DMS 273 treated with DMSO at 0.1 percent for 48 hours (cell line): ENCODE results near the gene BICDL2.
A peak's percentile ranks its signal among the peaks of the same experiment; 100 is the strongest.
"Not testable (repeated sequence)": the region's sequence is repeated elsewhere in the genome, so short reads cannot be mapped to it uniquely, and the experiment has no call there.

Source experiments
- DNase-seq: peaks from one replicate; lab custom pipeline; 2025; lab: John Stamatoyannopoulos, UW

Gene BICDL2

DNA sequence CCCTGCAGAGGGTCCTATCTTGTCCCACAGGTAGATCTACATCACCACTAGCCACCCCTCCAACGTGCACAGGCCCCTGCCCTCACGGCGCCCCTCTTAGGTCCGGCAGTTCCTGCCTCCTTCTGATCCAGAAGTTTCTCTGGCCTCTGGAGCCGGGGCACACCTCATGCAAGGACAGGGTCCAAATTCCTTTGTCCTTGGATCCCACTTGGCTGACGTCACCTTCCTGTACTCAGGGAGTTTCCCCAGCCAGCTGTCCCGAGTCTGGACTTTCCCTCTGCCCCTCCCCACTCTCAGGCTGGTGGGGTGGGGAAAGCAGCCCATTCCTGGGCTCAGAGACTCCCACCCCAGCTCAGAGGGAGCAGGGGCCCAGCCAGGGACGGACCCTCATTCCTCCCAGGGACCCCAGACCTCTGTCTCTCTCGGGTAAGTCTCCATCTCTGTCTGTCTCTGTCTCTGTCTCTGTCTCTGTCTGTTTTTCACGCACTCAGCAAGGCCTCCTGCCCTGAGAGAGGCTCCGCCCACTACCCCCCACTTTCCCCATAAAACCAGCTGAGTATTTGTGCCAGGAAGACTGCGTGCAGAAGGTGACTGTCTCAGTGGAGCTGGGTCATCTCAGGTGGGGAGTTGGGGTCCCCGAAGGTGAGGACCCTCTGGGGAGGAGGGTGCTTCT lies 28.5 kb upstream of the BICDL2 start, which contains the start of gene IL32:
Gene IL32 (plus strand): TSS at position 572 of the 673 bp plus-strand sequence. CDS start 172 bp downstream, outside the sequence.
- DNase-seq, result no peak

GRCh38 chr16:3063625-3064386 lies 27.1 kb upstream of the BICDL2 start:
- DNase-seq, result no peak

DNA sequence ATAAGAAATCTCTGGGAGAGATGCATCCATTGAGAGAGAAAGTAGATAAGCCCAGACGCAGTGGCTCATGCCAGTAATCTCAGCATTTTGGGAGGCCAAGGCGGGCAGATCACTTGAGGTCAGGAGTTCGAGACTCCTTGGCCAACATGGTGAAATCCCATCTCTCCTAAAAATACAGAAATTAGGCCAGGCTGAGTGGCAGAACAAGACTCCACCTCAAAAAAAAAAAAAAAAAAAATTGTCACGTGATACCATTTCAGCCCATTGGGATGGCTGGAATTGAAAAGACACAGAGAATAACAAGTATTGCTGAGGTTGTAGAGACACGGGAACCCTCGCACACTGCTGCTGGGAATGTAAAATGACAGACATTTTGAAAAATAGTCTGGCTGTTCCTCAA lies 25.8 kb upstream of the BICDL2 start:
- DNase-seq, result no peak

GRCh38 chr16:3060339-3061127 lies 23.8 kb upstream of the BICDL2 start:
- no peak for DNase-seq

DNA sequence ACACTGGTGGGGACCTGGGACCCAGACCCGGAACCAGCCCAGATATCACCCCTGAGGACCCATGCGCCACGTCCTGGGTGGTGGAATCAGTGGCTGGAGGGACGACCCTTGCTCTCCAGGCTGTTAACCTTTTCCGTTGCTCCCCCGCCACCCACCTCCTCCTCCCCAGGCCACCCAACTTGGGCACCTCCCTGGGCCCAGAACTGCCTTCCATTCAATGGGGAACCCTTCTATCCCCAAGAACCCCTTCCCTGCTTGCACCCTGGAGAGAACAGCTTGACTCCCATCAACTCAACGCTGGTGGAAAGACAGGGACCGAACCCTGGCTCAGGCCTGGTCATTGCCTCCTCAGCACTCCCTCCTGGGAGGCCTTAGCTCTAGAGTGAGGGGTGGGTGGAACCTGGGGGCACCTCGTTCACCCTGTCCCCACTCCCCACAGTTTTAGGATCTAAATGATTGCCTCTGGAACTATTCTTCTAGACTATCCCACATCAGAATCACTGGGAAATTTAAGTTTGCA lies 23.0 kb upstream of the BICDL2 start:
- no peak for DNase-seq

- DNase-seq, result peak; percentile 36
These were observed 22.4 kb upstream of the BICDL2 start for GRCh38 chr16:3059041-3059722.

DNA sequence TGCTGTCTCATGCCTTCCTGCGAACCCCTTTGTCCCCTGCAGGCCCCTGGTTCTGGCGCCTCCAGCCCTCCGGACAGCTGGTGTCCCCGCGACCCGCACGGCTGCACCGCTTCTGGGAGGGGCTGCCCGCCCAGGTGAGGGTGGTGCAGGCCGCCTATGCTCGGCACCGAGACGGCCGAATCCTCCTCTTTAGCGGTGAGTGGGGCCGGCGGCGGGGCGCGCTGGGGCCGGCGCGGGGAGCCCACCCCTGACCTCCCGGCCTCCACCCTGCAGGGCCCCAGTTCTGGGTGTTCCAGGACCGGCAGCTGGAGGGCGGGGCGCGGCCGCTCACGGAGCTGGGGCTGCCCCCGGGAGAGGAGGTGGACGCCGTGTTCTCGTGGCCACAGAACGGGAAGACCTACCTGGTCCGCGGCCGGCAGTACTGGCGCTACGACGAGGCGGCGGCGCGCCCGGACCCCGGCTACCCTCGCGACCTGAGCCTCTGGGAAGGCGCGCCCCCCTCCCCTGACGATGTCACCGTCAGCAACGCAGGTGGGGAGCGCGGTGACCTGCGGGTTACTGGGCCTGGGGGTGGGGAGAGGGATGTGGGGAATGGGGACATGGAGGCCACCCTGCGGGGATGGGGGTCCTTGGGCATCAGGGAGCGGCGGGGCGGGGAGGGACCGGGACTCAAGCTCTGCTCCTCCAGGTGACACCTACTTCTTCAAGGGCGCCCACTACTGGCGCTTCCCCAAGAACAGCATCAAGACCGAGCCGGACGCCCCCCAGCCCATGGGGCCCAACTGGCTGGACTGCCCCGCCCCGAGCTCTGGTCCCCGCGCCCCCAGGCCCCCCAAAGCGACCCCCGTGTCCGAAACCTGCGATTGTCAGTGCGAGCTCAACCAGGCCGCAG lies 21.6 kb upstream of the BICDL2 start:
- no peak for DNase-seq

DNA sequence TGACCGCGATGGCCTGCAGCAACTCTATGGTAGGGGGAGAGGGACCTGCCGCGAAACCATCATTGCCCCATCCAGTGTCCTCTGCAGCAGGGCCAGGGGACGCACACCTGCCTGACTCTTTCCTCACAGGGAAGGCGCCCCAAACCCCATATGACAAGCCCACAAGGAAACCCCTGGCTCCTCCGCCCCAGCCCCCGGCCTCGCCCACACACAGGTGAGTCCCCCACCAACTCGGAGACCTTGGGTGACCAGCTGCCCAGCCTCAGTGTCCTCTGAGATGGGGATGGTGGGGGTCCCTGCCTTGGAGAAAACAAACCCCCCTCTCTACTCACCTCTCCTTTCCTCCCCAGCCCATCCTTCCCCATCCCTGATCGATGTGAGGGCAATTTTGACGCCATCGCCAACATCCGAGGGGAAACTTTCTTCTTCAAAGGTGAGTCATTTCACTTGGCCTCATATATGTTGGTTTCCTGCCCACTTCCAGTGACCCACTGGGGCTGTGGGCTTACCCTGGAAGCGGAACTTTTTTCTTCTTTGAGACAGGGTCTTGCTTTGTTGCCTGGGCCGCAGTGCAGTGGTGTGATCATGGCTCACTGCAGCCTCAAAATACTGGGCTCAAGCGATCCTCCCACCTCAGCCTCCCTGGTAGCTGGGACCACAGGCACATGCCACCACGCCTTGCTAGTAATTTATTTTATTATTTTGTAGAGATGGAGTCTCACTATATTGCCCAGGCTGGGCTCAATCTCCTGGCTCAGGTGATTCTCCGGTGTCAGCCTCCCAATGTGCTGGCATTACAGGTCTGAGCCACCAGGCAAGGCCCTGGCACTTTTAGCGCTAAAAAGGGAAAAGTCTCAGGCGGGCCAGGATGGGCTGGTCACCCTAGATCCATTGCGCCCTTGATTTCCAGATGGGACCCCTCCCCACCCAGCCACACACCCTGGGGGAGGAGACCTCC lies 20.7 kb upstream of the BICDL2 start:
- DNase-seq, result no peak

GRCh38 chr16:3056336-3057180 lies 19.8 kb upstream of the BICDL2 start:
- DNase-seq, result no peak

DNA sequence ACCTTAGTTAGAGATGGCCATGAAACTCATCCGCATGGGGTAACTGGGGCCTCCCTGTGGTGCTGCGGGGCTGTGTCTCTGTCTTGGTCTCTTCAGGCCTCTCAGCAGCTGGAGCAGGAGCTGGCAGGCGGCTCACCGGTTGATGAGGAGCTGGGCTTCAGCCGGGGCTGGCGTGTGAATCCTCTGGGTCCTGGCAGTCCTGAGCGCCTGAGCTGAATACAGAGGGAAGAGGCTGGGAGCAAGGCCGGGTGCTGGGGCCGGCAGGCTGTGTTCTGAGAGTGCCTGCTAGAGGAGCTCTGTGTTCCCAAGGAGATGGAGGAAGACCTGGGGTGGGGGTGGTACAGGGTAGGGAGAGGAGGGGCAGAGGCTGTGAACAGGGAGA lies 19.0 kb upstream of the BICDL2 start:
- not testable (repeated sequence) for DNase-seq

DNA sequence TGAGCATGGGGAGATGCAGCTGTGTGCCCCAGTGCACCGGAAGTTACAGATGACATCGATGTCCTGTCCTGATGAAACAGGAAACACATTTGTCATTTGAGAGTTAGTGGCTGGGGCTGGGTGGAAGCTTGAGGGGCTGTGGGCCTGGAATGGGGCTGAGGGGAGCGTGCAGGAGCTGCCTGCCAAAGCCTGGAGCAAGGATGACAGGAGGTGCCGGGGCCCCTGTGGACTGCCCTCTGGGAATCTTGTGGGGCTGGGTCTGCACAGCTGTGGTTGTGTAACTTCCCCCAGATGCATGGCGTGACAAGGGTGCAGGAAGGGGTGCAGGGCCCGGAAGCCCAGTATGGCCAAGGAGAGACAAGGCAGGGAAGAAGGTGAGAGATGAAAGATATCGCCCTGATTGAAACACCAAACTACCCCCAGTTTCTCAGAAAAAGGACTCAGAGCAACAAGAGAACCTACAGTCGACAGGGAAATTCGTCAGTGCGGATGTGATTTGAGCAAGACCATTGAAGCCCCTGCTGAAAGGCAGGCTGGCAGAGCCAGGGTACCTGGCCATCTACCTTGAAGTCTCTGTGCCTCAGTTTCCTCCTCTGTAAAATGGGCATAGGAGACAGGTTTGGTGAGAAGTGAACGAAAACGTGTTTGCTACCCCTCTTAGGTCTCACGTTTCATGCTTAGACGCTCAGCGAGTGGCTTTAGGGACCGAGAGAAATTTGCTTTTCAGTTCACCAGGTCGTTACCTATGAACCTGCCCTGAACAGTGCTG lies 18.4 kb upstream of the BICDL2 start:
- DNase-seq, result no peak

DNA sequence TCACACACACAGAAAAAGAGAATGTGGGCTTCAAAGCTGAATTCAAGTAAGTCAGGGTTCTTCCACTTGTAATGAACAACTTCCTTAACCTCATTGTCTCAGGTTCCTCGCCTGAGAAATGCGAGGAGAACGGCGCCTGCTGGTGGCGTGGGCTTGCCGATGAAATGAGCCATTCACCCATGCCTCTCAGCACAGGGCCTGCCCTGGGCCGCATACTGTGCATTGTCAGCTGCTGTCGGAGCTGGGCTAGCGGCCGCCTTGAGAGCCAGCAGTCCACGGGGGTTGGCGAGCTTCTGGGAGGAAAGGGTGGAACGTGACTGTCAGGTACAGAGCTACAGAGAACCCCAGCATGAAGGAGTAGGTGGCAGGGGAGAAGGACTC lies 16.6 kb upstream of the BICDL2 start:
- not testable (repeated sequence) for DNase-seq

DNA sequence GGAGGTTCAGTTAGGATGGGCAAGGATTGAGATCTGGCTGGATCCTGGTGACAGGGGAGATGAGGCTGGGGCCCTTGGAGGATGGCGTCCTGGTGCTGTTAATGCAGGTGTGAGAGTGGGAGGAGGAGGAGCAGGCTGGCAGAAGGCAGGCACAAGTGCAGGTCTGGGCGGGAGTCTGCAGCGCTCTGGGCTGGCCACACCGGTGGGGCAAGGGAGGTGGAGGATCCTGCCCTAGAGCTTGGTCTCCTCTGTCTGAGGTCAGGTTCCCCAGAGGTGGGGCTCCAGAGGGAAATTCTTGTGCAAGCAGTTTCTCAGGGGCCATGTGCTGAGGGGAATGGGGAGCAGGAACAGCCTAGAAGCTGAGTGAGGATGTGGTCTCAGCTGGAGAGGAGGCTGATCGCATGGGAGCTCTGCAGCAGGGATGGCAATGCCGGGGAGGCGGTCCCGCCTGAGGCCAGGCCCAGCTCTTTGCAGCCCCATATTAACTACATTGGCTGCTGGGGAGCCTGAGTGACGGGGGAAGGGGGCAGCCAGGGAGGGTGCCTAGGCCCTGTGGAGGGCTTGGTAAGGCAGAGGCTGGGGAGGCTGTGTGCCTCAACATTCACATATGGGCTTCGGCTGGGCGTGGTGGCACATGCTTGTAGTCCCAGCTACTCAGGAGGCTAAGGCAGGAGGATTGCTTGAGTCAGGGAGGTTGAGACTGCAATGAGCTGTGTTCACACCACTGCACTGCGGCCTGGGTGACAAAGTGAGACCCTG lies 16.0 kb upstream of the BICDL2 start:
- DNase-seq, result not testable (repeated sequence)

- no peak for DNase-seq
These were observed 14.8 kb upstream of the BICDL2 start for GRCh38 chr16:3051494-3051893.

DNA sequence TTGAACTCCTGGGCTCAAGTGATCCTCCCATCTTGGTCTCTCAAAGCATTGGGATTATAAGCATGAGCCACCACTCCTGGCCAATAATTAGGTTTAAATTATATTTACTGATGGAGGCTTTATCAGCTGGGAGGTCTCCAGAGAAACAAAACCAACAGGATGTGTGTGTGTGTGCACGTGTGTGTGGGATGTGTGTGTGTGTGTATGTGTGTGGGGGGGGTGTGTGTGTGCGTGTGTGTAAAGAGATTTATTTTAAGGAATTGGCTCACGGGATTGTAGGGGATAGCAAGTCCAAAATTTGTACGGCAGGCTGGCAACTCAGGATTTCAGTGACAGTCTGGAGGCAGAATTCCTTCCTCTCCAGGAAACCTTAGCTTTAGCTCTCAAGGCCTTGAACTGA lies 14.3 kb upstream of the BICDL2 start:
- DNase-seq, result no peak

- DNase-seq, result no peak
These were observed 13.7 kb upstream of the BICDL2 start for GRCh38 chr16:3050487-3050886.

- no peak for DNase-seq
These were observed 13.3 kb upstream of the BICDL2 start for GRCh38 chr16:3049921-3050481.
